GM19455 (cell line): Measurements from ENCODE around the gene OSTC.

ENCODE experiments used
- ATAC-seq: cut with Tn5 transposase; IDR thresholded peaks from one replicate; pipeline ENCODE4 v1.9.1; 2021; ENCODE audit not compliant: unreplicated experiment

OSTC gene

GRCh38 chr4:108650212-108651013, at the start of gene OSTC:
Gene OSTC (plus strand): TSS chr4:108650599. CDS start chr4:108650656, 57 bp downstream.
- peak; percentile 93 for ATAC-seq

GRCh38 chr4:108601106-108601505, 49.3 kb upstream of the OSTC start:
- no peak for ATAC-seq

GRCh38 chr4:108601532-108601931, 48.9 kb upstream of the OSTC start:
- ATAC-seq = no peak

GRCh38 chr4:108602163-108602562, 48.2 kb upstream of the OSTC start:
- no peak for ATAC-seq

- no peak for ATAC-seq
Observed at GRCh38 chr4:108607079-108607815, 43.2 kb upstream of the OSTC start.

- no peak for ATAC-seq
Observed at GRCh38 chr4:108611365-108611764, 39.0 kb upstream of the OSTC start.

GRCh38 chr4:108612365-108612764, 38.0 kb upstream of the OSTC start:
- no peak for ATAC-seq

GRCh38 chr4:108619372-108620100, 30.9 kb upstream of the OSTC start:
- ATAC-seq = peak; percentile 18

- peak; percentile 100 for ATAC-seq
Observed at GRCh38 chr4:108620101-108620932, 30.1 kb upstream of the OSTC start, which contains the start of gene RPL34. Gene RPL34 (plus strand): TSS chr4:108620576. CDS start chr4:108621960, 1,384 bp downstream.

GRCh38 chr4:108620933-108621905, 29.2 kb upstream of the OSTC start:
- no peak for ATAC-seq

- no peak for ATAC-seq
Observed at GRCh38 chr4:108622022-108622421, 28.4 kb upstream of the OSTC start.

- no peak for ATAC-seq
Observed at GRCh38 chr4:108622828-108623227, 27.6 kb upstream of the OSTC start.

GRCh38 chr4:108624263-108625056, 25.9 kb upstream of the OSTC start:
- no peak for ATAC-seq

GRCh38 chr4:108626056-108626455, 24.3 kb upstream of the OSTC start:
- no peak for ATAC-seq

- ATAC-seq = no peak
Observed at GRCh38 chr4:108628411-108628810, 22.0 kb upstream of the OSTC start.

GRCh38 chr4:108635070-108635655, 15.2 kb upstream of the OSTC start:
- ATAC-seq = no peak

GRCh38 chr4:108636246-108636645, 14.2 kb upstream of the OSTC start:
- no peak for ATAC-seq

- ATAC-seq = no peak
Observed at GRCh38 chr4:108637856-108638255, 12.5 kb upstream of the OSTC start.
